ENCODE results near the gene C18orf32.

DNA sequence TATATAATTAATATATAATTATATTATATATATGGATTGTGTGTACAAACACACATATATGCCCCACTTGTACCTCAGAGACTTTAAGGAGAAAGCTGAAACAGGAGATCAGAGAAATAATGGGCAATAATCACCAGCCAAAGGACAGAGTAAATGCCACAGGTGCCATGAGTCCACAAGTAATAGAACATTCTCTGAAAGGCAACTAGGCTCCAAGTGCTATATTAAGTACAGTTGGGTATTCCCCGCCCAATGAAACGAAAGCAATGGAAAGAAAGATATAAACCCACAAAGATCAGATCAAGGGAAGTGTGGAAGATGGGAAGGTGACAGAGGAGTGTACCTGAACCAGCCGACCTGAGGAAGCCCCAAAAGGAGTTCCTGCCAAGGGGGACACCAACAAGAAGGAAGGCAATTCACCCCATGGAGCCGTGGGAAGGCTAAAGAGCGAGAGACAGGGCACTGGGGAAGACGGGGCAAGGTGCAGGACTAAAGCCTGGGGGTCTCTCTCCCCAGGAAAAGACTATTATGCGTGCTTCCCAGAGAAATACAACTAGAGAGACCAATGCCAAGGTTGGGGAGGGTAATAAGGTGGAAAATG is 45.6 kb downstream of the C18orf32 start:
- TF ChIP-seq CTCF (IDR thresholded peaks at IDR 0.05; ENCODE audit: low read length) (no peak), EZH2phosphoT487 (IDR thresholded peaks at IDR 0.05; ENCODE audit: low read length) (no peak), EZH2 (optimal IDR thresholded peaks at IDR 0.05; ENCODE audit: low read depth, low read length) (no peak)

All from MM.1S (cell line).